CD4-positive, alpha-beta T cell treated with Interleukin-21 for 1 hour (primary cell): Measurements from ENCODE around the gene PCDHGC4.

Experiments
- DNase-seq: peaks from one replicate; pipeline ENCODE4 v3.0.0-alpha.2; 2020

PCDHGC4 gene

DNA sequence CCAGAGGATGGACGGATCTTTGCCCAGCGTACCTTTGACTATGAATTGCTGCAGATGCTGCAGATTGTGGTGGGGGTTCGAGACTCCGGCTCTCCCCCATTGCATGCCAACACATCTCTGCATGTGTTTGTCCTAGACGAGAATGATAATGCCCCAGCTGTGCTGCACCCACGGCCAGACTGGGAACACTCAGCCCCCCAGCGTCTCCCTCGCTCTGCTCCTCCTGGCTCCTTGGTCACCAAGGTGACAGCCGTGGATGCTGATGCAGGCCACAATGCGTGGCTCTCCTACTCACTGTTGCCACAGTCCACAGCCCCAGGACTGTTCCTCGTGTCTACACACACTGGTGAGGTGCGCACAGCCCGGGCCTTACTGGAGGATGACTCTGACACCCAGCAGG lies 5.9 kb downstream of the PCDHGC4 start:
- DNase-seq: no peak

DNA sequence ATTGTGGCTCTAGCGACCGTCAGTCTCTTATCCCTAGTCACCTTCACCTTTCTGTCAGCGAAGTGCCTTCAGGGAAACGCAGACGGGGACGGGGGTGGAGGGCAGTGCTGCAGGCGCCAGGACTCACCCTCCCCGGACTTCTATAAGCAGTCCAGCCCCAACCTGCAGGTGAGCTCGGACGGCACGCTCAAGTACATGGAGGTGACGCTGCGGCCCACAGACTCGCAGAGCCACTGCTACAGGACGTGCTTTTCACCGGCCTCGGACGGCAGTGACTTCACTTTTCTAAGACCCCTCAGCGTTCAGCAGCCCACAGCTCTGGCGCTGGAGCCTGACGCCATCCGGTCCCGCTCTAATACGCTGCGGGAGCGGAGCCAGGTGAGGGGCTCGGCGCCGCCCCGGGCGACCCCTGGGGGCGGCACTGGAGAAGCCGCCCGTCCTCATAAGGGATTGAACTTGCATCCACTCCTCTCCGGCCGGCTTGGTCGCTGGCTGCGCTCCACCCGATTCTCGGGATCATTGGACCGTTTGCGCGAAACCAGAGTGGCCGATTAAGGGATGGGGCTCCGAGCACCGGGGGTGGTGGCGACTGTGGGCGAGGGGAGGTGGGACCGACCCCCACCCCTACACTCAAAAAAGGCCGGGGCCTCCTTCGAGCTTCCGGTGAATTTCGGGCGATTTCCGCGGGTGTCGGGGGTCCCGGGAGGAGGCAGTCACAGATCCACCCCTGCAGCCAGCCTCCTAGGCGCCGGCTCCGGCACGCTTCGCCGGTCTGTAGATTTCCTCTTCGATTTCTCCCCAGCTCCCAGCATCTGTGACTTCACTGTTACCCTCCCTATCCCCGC lies 6.7 kb downstream of the PCDHGC4 start:
- DNase-seq: no peak

DNA sequence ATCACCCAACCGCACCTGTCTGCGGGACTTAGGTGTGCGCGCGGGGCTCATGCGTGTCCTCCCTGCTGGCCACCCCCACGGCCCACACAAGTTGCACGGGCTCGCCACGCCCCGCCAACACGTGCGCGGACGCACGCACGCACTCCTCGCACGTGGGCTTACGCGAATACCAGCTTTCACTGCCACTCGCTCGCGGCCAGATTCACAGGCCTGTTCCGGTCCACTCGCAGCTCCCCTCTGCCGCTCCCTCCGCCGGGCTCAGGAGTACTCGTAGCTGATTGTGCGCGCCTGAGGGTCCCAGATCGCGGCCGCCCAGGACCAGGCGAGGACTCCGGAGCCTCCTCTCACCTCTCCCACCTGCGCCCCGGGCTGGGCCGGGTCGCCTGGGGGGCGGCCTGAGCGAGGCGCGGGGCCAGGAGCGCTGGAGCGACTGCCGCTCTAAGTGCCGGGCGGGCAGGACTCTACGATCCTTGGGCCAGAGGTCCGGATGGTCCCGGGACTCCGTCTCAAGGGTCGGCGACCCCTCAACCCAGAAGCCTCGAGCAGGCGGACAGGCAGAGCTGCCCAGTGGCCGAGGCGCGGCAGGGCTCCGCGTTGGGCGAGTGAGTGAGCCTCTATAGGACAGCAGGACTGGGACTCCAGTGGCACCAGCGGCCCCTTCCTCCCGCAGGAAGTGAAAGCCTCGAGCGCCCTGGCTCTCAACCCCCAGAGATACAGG lies 7.5 kb downstream of the PCDHGC4 start:
- no peak for DNase-seq

DNA sequence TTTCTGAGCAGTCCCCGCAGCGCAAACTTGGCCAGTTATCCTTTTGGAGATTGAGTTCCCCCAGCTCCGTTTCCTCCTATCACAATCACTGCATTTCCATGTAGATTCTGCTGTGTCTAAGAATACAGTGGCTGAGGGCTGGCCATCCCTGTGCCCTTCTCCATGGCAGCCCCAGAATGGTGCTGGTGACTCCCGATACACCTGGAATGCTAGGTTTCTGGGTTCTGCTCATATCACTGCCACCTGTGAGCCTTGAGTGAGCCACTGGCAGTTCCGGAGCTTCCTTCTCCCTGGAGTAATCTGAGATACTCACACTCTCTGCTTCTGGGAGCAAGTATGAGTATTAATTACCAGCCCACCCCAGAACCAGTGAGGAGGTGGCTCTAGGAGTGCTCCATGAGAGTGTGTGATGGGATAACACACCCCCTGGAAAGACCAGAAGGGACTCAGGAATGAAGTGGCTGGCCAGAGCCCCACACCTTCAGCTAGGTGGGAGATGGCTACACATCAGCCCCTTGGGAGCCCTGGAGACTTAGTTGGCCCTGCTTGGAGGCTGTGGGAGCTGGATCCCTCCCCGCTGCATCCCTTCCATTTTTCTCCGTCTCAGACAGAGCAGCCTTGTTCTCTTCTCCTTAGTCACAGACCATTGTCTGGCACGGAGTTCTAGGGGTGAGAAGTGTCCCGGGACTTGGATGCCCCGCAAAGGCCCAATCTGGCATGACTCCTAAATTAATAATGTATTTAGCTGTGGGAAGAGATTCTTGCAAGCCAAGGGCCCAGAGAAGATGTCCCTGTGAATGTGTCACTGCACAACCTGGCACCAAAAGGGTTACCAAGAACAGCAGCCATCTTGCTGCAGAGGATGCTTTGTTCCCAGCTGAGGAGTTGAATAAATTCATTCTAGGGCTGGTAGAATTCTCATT lies 8.9 kb downstream of the PCDHGC4 start:
- DNase-seq: no peak

DNA sequence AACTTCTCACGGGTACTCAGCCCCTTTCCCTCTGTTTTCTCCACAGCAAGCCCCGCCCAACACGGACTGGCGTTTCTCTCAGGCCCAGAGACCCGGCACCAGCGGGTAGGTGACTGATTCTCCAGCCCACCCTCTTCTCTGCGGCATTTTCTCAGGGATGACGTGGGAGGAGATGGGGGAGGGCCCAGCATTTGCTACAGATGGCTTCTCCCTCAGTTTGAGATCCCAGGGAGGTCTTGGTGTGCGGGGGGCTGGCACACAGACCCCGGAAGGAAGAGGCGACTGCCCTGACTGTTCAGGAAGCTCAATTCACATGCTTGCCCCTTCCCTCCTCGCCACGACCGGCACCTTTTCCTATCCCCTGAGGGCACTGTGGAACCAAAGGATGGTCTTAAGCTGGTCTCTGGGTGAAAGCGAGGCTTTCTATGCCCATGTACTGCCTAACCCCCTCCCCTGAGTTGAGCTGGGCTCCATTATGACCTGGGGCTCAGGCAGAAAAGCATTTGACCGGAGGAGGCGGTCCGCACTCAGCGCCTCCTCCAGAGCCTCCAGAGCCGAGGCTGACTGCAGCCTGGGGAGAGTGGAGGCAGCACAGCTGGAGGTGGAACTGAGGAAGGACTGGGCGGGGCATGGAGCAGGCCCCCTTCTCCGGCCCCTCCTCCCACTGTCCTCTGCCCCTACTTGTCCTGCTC lies 10.1 kb downstream of the PCDHGC4 start:
- no peak for DNase-seq

DNA sequence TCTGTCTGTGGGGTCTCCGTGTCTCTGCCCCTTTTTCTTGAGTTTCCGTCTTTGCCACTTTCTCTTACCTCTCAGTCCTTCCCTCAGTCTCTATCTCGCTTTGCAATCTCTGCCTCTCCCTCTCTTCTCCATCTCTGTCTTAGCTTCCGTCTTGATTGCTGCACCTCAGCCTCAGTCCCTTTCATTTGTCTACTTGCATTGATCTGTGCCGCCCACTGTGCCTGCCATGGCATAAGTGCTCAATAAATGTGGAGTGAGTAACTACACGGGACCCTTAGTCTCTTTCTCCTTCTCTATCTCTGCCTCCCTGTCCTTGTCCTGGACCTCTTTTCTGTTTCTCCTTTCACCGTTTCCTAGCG lies 10.6 kb downstream of the PCDHGC4 start:
- DNase-seq: no peak

DNA sequence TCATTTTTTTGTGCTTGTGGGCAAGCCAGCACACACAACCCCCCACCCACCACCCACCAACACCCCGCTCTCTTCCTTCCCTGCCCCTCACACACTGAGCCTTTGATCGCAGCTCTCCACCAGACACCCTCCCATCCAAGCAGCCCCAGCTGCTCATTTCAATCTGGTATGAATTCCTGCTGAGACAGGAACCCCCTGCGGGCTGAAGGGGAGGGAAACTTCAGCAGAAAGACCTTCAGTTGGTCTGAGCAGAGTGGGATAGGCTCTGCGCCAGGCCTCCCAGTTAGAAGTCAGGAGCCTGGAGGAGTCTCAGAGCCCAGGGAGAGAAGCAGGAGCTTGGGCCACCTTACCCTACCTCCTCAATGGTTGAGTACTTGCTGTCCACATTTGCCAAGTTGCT lies 11.2 kb downstream of the PCDHGC4 start:
- DNase-seq: no peak

DNA sequence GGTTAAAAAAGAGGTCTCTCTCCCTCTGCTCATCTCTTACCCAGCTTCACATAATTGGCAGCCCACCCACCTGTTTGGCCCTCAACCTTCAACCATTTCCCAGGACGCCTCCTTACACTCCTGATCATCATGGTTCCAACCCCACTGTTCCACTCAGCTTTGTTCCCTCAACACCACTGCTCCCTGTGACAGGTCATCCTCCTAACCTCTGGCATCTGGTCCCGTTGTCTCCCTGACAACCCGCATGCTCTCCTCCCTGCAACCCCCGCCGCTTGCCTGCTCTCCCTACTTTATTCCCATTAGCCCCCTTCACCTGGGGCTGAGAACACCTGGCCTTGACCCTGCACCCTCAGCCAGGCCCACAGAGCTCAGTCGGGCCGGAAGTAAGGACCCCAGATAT lies 16.9 kb downstream of the PCDHGC4 start:
- DNase-seq: no peak

DNA sequence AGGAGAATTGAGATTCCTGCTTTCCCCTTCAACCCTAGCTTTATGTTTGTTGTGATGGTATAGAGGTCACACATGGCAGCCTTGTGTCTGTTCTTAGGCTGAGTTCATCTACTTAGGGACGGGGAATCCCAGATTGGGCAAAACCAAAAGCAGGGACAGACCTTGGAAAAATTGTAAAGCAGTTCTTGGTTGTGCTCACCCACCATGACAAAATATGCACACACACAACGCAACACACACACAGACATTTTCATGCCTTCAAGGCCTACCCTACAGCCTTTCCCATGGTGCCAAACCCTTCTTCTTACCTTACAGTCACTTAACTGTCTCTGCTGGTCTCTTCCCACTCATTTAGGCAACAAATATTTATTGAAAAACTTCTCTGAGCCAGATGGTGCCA lies 18.9 kb downstream of the PCDHGC4 start:
- no peak for DNase-seq

DNA sequence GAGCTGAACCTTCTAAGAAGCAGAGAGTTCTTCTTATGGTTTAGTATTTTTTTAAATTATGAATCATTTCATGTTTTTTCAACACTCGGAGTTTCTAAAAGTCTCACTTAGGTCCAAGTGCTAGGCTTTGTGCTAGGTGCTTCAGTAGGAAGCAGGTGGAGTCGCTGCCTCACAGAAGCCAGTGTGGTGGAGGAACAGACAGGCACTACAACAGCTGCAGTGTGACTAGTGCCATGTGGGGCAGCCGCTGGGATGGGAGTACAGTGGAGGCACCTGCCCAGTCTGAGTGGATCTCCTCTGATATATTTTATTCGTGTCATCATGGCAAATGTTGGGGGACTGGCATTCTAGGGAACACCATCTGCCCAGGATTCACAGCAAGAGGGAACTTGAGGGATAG lies 19.4 kb downstream of the PCDHGC4 start:
- DNase-seq: no peak

DNA sequence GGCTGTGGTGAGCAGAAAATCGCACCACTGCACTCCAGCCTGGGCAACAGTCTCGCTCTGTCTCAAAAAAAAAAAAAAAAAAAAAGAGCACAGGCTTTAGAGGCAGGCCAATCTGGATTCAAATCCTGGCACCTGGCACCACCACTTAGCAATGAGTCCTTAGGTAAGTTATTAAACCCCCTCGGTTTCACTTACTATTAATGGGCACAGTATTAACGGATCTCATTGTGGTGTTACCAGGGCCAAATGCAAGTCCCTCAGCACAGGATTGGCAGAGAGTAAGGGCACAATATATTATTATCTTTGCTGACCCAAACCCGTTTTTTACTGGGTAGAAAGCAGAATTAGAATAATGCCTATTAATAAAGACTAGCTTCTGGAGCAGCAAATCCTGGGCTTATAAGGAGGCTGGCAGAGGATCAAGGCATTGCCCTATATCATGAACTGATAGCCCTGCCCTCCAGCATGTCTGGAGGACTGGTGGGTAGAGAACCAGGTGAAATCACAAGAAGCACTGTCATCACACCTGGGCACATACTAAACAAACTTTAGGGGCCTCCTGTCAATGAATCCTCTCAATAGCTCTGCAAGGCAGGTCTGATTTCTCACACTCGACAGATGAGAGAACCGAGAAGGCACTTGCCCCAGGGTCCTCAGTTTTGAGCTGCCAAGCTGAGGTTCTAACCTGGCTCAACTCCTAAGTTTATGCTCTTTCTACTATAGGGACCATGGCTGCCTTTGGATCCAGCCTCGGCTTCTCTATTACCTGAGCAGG lies 21.7 kb downstream of the PCDHGC4 start:
- no peak for DNase-seq

DNA sequence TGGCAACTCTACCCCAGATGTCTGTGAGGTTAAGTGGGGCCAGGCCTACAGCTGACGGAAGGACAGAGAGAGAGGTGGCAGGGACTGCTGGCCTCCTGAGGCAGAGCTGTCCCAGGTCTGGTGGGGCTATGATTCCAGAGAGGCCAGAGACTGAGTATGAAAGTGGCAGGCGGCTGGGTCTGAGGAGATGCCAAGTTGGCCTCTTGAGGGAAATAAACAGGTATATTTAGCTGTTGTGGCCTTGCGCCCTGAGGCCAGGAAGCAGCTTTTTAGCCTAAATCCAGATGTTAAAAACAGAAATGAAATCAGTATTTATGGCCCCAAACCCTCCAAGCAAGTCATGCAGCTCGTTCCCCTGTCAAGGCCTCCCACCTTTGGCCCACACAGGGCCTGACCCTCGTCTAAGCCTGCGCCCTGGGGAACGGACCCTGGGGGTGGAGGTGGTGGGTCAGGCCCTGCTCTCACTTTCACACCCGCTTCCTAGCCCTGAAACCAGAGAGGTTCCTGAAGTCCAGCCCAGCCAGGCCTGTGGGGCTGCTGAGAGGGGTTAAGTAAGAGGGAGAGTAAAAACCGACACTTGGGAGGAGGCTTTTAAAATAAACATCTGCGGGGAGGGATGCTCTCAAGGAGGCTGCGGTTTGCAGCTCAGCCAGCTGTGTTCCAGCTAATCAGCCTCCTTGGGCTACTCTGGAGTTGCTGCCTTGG lies 22.7 kb downstream of the PCDHGC4 start:
- no peak for DNase-seq

DNA sequence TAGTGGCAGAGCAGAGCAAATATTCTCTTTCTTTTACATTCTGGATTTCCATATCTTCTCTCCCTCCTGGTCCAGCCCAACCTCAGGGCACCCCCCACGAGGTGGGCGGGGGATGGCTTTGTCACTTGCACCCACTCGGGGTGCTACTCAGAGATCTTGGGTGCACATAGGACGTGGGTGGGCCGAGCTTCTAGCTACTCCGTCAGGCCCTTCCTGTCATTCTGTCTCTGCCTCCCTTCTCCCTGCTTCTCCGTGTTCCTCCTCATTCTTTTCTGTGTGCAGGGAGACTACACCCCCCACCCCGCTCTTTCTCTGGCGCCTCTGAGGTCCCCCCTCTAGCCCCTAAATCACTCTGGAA lies 23.6 kb downstream of the PCDHGC4 start:
- no peak for DNase-seq

DNA sequence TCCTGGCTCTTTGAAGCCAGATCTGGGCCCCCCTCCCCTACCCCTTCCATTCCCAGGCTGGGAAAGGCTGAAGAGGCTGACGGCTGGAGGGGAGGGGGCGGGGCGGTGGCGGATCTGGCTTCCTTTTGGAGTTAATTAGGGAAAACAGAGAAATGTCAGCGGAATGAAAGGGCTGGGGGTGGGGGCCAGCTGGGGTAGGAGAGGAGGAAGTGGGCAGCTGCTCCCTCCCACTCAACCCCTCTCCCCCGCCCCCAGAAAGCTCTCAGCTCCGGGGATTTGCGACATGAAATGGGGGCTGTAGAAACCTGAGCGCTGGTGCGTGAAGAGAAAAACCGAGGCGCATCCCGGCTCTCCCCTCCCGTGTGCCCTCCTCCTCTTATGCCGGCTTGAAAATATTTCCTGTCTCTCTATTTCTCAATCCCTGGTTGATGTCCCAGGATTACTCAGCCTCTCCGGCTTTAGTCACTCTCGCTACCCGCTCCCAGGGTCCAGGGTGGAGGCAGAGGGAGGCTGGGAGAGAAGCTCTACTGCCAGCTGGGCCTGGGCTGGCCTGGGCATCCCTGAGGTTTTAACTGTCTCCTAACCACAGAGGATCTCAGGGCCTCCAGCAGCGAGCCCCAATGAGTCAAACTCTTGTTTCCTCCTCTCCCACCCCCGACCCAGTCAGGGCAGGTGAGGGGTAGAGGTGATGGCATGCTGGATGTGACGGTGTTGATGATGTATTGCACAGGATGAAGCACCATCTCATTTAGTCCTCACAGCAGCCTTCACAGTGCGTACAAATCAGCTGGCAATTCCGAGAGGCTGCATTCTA lies 24.2 kb downstream of the PCDHGC4 start:
- DNase-seq: no peak

DNA sequence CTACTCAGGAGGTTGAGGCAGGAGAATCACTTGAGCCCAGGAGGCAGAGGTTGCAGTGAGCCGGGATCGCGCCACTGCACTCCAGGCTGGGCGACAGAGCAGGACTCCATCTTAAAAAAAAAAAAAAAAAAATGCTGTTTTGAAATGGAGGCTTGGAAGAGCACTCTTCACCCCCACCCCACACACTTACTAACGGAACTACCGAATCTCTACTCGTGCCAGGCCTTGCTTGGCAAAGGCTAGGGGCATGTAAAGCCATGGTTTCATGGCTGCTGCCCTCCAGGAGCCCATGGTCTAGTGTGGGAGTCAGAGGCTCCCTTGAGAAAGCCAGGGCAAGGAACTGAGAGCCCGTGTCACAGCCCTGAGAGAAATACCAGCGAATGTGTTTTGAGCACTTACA lies 25.3 kb downstream of the PCDHGC4 start:
- DNase-seq: no peak

DNA sequence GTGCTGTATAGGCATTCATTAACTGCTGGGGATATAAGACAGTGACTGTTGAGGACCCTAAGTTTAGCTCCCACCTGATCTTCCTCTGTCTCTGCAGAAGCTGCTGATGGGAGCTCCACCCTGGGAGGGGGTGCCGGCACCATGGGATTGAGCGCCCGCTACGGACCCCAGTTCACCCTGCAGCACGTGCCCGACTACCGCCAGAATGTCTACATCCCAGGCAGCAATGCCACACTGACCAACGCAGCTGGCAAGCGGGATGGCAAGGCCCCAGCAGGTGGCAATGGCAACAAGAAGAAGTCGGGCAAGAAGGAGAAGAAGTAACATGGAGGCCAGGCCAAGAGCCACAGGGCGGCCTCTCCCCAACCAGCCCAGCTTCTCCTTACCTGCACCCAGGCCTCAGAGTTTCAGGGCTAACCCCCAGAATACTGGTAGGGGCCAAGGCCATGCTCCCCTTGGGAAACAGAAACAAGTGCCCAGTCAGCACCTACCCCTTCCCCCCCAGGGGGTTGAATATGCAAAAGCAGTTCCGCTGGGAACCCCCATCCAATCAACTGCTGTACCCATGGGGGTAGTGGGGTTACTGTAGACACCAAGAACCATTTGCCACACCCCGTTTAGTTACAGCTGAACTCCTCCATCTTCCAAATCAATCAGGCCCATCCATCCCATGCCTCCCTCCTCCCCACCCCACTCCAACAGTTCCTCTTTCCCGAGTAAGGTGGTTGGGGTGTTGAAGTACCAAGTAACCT lies 26.2 kb downstream of the PCDHGC4 start:
- DNase-seq: no peak

DNA sequence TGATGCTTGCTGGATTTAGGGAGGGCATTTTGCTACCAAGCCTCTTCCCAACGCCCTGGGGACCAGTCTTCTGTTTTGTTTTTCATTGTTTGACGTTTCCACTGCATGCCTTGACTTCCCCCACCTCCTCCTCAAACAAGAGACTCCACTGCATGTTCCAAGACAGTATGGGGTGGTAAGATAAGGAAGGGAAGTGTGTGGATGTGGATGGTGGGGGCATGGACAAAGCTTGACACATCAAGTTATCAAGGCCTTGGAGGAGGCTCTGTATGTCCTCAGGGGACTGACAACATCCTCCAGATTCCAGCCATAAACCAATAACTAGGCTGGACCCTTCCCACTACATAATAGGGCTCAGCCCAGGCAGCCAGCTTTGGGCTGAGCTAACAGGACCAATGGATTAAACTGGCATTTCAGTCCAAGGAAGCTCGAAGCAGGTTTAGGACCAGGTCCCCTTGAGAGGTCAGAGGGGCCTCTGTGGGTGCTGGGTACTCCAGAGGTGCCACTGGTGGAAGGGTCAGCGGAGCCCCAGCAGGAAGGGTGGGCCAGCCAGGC lies 27.0 kb downstream of the PCDHGC4 start:
- DNase-seq: no peak

DNA sequence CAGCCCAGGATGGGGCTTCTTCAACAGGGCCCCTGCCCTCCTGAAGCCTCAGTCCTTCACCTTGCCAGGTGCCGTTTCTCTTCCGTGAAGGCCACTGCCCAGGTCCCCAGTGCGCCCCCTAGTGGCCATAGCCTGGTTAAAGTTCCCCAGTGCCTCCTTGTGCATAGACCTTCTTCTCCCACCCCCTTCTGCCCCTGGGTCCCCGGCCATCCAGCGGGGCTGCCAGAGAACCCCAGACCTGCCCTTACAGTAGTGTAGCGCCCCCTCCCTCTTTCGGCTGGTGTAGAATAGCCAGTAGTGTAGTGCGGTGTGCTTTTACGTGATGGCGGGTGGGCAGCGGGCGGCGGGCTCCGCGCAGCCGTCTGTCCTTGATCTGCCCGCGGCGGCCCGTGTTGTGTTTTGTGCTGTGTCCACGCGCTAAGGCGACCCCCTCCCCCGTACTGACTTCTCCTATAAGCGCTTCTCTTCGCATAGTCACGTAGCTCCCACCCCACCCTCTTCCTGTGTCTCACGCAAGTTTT lies 27.6 kb downstream of the PCDHGC4 start:
- DNase-seq: peak; percentile 83
